B cell (primary cell): ENCODE data around the gene KDELR3. TPM values are rescaled to one million over a fixed set of nuclear protein-coding genes. Genes with fewer than 3 reads are reported as not detected.

Experiments used
- ATAC-seq: fragments of 200-7000 bp; cut with Tn5 transposase; one replicate; pipeline ENCODE4 v1.10.0; 2021; ENCODE audit warnings: low read depth, mild to moderate bottlenecking, moderate number of reproducible peaks, moderate library complexity
- CTCF ChIA-PET: fragments of 350-600 bp; sonication (Branson Sonifier 250); formaldehyde crosslinking; loops from one replicate; lab custom pipeline; 2021; ENCODE audit warnings: antibody characterized with exemption, inconsistent platforms; lab: Charles Lee
- POLR2A ChIA-PET: fragments of 350-600 bp; sonication (Branson Sonifier 250); formaldehyde crosslinking; loops from one replicate; lab custom pipeline; 2021; ENCODE audit warnings: antibody characterized with exemption; lab: Charles Lee
- DNase-seq: peaks from one replicate; pipeline ENCODE4 v3.0.0; 2013
- H2AFZ ChIP-seq: 2 replicates; pipeline ENCODE4 v1.6.1; 2012; ENCODE audit warnings: mild to moderate bottlenecking, low read depth, low read length; ENCODE audit not compliant: insufficient read depth, poor library complexity, severe bottlenecking
- H3K27ac ChIP-seq, 2 donors: 1 replicate in 1 of 2; 2 replicates in 1 of 2; pipeline ENCODE4 v1.5.1; 2012 to 2013; ENCODE audit warnings: low read length in 2 of 2, mild to moderate bottlenecking in 2 of 2, moderate library complexity in 1 of 2
- H3K27me3 ChIP-seq, 4 experiments: fragments of 200-600 bp in 1 of 4; sonication (generic) in 1 of 4; replicated peaks in 1 of 4; 1 replicate in 2 of 4; 2 replicates in 2 of 4; pipeline versions ENCODE4 v1.6.1 to v1.7.0; 2013 to 2016; ENCODE audit warnings: low read length in 3 of 4, mild to moderate bottlenecking in 2 of 4, mixed read lengths in 1 of 4, moderate library complexity in 1 of 4; ENCODE audit not compliant: insufficient read depth in 4 of 4, control insufficient read depth in 3 of 4; ENCODE audit errors: control extremely low read depth in 1 of 4
- H3K36me3 ChIP-seq, 2 experiments: replicated peaks in 1 of 2; 1 replicate in 1 of 2; 2 replicates in 1 of 2; pipeline versions ENCODE4 v1.6.1 to v1.7.1; 2013; ENCODE audit warnings: low read length in 1 of 2; ENCODE audit not compliant: insufficient read depth in 2 of 2, control insufficient read depth in 1 of 2; ENCODE audit errors: control extremely low read depth in 1 of 2, extremely low read depth in 1 of 2
- H3K4me1 ChIP-seq, 2 donors: fragments of 200-600 bp in 1 of 2; sonication (generic) in 1 of 2; 1 replicate in 1 of 2; 2 replicates in 1 of 2; pipeline versions ENCODE4 v1.5.1 to v1.6.1; 2013 to 2017; ENCODE audit warnings: low read length in 2 of 2; ENCODE audit not compliant: control insufficient read depth in 2 of 2, insufficient read depth in 2 of 2
- H3K4me2 ChIP-seq: replicated peaks from 2 replicates; pipeline ENCODE3; 2012; ENCODE audit warnings: mild to moderate bottlenecking, low read depth, low read length; ENCODE audit not compliant: poor library complexity, severe bottlenecking
- H3K4me3 ChIP-seq, 5 experiments: fragments of 200-600 bp in 1 of 5; sonication (generic) in 1 of 5; 1 replicate in 3 of 5; 2 replicates in 2 of 5; pipeline versions ENCODE4 v1.5.1 to v1.7.0; 2011 to 2016; ENCODE audit warnings: low read length in 4 of 5, mild to moderate bottlenecking in 4 of 5, low read depth in 2 of 5, control low read depth in 1 of 5, moderate library complexity in 1 of 5; ENCODE audit not compliant: insufficient read depth in 1 of 5; ENCODE audit errors: control extremely low read depth in 1 of 5, extremely low read depth in 1 of 5
- H3K79me2 ChIP-seq: fragments of 200-600 bp; sonication (generic); one replicate; pipeline ENCODE4 v1.6.0; 2016; ENCODE audit warnings: low read length; ENCODE audit not compliant: control insufficient read depth, insufficient read depth
- H3K9ac ChIP-seq: fragments of 200-600 bp; sonication (generic); 2 replicates; pipeline ENCODE4 v1.6.1; 2017; ENCODE audit warnings: mild to moderate bottlenecking, low read length, moderate library complexity
- H3K9me3 ChIP-seq, 3 donors: one replicate each; pipeline versions ENCODE4 v1.6.1 to v1.7.1; 2013; ENCODE audit warnings: low read length in 2 of 3; ENCODE audit not compliant: control insufficient read depth in 2 of 3, insufficient read depth in 1 of 3; ENCODE audit errors: control extremely low read depth in 1 of 3
- H4K20me1 ChIP-seq: 2 replicates; pipeline ENCODE4 v1.6.0; 2012; ENCODE audit warnings: mild to moderate bottlenecking, low read length; ENCODE audit not compliant: insufficient read depth, control insufficient read depth, poor library complexity, severe bottlenecking
- H3K27ac Mint-ChIP-seq: one replicate; pipeline ENCODE4 v1.8.0; 2021; ENCODE audit warnings: mixed read lengths
- H3K27me3 Mint-ChIP-seq: one replicate; pipeline ENCODE4 v1.8.0; 2021; ENCODE audit warnings: mixed read lengths
- H3K4me1 Mint-ChIP-seq: one replicate; pipeline ENCODE4 v1.8.0; 2021; ENCODE audit warnings: mixed read lengths
- H3K4me3 Mint-ChIP-seq: one replicate; pipeline ENCODE4 v1.8.0; 2021; ENCODE audit warnings: mixed read lengths
- H3K9me3 Mint-ChIP-seq: one replicate; pipeline ENCODE4 v1.8.0; 2022; ENCODE audit warnings: mixed read lengths; ENCODE audit not compliant: insufficient read depth
- CTCF ChIP-seq: fragments of 200-600 bp; IDR thresholded peaks from one replicate; pipeline ENCODE4 v1.8.0; 2022; ENCODE audit warnings: antibody characterized with exemption, mild to moderate bottlenecking
- EZH2 ChIP-seq: IDR thresholded peaks from 2 replicates; pipeline ENCODE4 v1.6.1; 2012; ENCODE audit warnings: borderline replicate concordance, low read depth, mild to moderate bottlenecking, moderate library complexity, low read length; ENCODE audit not compliant: insufficient read depth, poor library complexity, severe bottlenecking
- WGBS: methylation state at CpG from one replicate; pipeline ENCODE4 v1.1.5; 2013; ENCODE audit warnings: missing lambda C conversion rate; ENCODE audit not compliant: insufficient coverage; 5-methylcytosine and 5-hydroxymethylcytosine counted together
- intact Hi-C: fragments of 100-400 bp; cut with micrococcal nuclease; formaldehyde crosslinking; loops from one replicate; pipeline ENCODE4 v1.10.0; 2022
- polyA plus RNA-seq: library from polyadenylated mRNA; depleted of rRNA; stranded (reverse); fragments of >200 nt; gene quantifications from 2 replicates; pipeline ENCODE4 v1.2.3, GENCODE V29; 2012
- total RNA-seq, 2 donors: library from RNA; stranded (reverse); fragments of 120-200 nt in 1 of 2; gene quantifications; 1 replicate in 1 of 2; 2 replicates in 1 of 2; pipeline versions ENCODE4 v1.2.3 to v1.2.4, GENCODE V29; 2013 to 2022

KDELR3 gene
- total and polyA plus RNA-seq, 2 donors (not counting 1 experiment from before 2014, with no cell fraction given) = not detected

GRCh38 chr22:38506118-38506962 lies 38.4 kb downstream of the KDELR3 start, which contains the start of gene DDX17:
Gene DDX17, minus strand, starts transcription at chr22:38506311.
- H3K79me2 ChIP-seq = peaks cover 74% of the 10 kb centered on the region
- H2AFZ ChIP-seq = peak within 1 kb of the TSS; percentile 97
- peak within 1 kb of the TSS; percentile 91 for H3K4me2 ChIP-seq
- TF ChIP-seq EZH2 = no peak
- no peak for TF ChIP-seq CTCF
- peak; percentile 99 for DNase-seq
- CTCF ChIA-PET = interaction anchor here (1.7 kb wide), 1 partner anchor 64 kb away, joined by 5 read pairs; the partner anchor contains the start of gene DMC1
- H3K27me3 Mint-ChIP-seq = no peaks in the 10 kb centered on the region
- intact Hi-C loops = loop anchor here (1.0 to 10.0 kb wide), 8 partner anchors 64 to 902 kb away; partner anchors contain the start of genes CBY1, CSNK1E, DMC1 and FAM227A
- no peaks in the 10 kb centered on the region for H3K27me3 ChIP-seq
- peaks cover 0 to 29% of the 10 kb centered on the region in 2 experiments for H3K36me3 ChIP-seq
- peaks cover 11% of the 10 kb centered on the region for H4K20me1 ChIP-seq
- H3K9me3 ChIP-seq = peaks cover 0 to 9% (median 0%) of the 10 kb centered on the region in 3 donors
- H3K9ac ChIP-seq = peak within 1 kb of the TSS; percentile 99
- H3K27ac Mint-ChIP-seq = peak within 1 kb of the TSS; percentile 100
- H3K27ac ChIP-seq = peak within 1 kb of the TSS; percentile 98
- peak within 1 kb of the TSS; percentile 99 for H3K4me3 Mint-ChIP-seq
- H3K4me1 Mint-ChIP-seq = peaks cover 51% of the 10 kb centered on the region
- peaks cover 39 to 40% of the 10 kb centered on the region in 2 donors for H3K4me1 ChIP-seq
- under 1% methylated on average over 83 of the region's 83 CpGs for WGBS
- POLR2A ChIA-PET = interaction anchor here (1.2 kb wide), 1 partner anchor 17 kb away, joined by 3 read pairs; no protein-coding TSS in a partner anchor
- H3K9me3 Mint-ChIP-seq = no peaks in the 10 kb centered on the region
- ATAC-seq = peak; percentile 87
- peak within 1 kb of the TSS; percentile 78 to 99 (median 93) for H3K4me3 ChIP-seq
